ENCODE results near the gene KRTAP22-1. TPM values are rescaled to one million over a fixed set of nuclear protein-coding genes. Genes with fewer than 3 reads are reported as not detected.

Gene KRTAP22-1
- total RNA-seq, 1 experiment from 2014 or later = not detected

GRCh38 chr21:30628109-30628508 lies 27.2 kb downstream of the KRTAP22-1 start:
- Histone ChIP-seq H3K79me2 (ENCODE audit: low read length) (no peaks in the 10 kb centered on the region), H2AFZ (ENCODE audit: low read length) (no peak overlapping the region), H3K9ac (ENCODE audit: low read length) (no peak overlapping the region), H3K4me2 (ENCODE audit: low read depth, low read length, poor library complexity, severe bottlenecking) (no peak overlapping the region), H3K4me3 (ENCODE audit: low read length) (no peak overlapping the region), H3K4me1 (ENCODE audit: low read length) (no peaks in the 10 kb centered on the region), H4K20me1 (ENCODE audit: insufficient read depth, low read depth, low read length) (no peaks in the 10 kb centered on the region), H3K36me3 (ENCODE audit: insufficient read depth, low read length) (no peaks in the 10 kb centered on the region), H3K9me3 (ENCODE audit: low read length) (peaks cover 13% of the 10 kb centered on the region), H3K27me3 (ENCODE audit: low read length) (no peaks in the 10 kb centered on the region), H3K27ac (ENCODE audit: low read length) (no peak overlapping the region), H3K9me2 (replicated peaks; ENCODE audit: insufficient read depth, low read length) (no peaks in the 10 kb centered on the region)
- DNase-seq = no peak

GRCh38 chr21:30629200-30629599 lies 28.3 kb downstream of the KRTAP22-1 start:
- H3K9me3 ChIP-seq (ENCODE audit: low read length) = peaks cover 9% of the 10 kb centered on the region
- no peak overlapping the region for H2AFZ ChIP-seq (ENCODE audit: low read length)
- H3K4me1 ChIP-seq (ENCODE audit: low read length) = no peaks in the 10 kb centered on the region
- H4K20me1 ChIP-seq (ENCODE audit: insufficient read depth, low read depth, low read length) = no peaks in the 10 kb centered on the region
- H3K36me3 ChIP-seq (ENCODE audit: insufficient read depth, low read length) = no peaks in the 10 kb centered on the region
- H3K4me2 ChIP-seq (ENCODE audit: low read depth, low read length, poor library complexity, severe bottlenecking) = no peak overlapping the region
- no peak overlapping the region for H3K4me3 ChIP-seq (ENCODE audit: low read length)
- DNase-seq = no peak
- no peaks in the 10 kb centered on the region for H3K79me2 ChIP-seq (ENCODE audit: low read length)
- H3K9ac ChIP-seq (ENCODE audit: low read length) = no peak overlapping the region
- no peaks in the 10 kb centered on the region for H3K27me3 ChIP-seq (ENCODE audit: low read length)
- no peaks in the 10 kb centered on the region for H3K9me2 ChIP-seq (replicated peaks; ENCODE audit: insufficient read depth, low read length)
- H3K27ac ChIP-seq (ENCODE audit: low read length) = no peak overlapping the region

- H3K4me3 ChIP-seq (ENCODE audit: low read length) = no peak within 1 kb of the TSS
- DNase-seq = no peak
- H3K9me3 ChIP-seq (ENCODE audit: low read length) = peaks cover 7% of the 10 kb centered on the region
- H3K4me1 ChIP-seq (ENCODE audit: low read length) = no peaks in the 10 kb centered on the region
- H3K9me2 ChIP-seq (replicated peaks; ENCODE audit: insufficient read depth, low read length) = no peaks in the 10 kb centered on the region
- H3K9ac ChIP-seq (ENCODE audit: low read length) = no peak within 1 kb of the TSS
- H3K36me3 ChIP-seq (ENCODE audit: insufficient read depth, low read length) = no peaks in the 10 kb centered on the region
- no peaks in the 10 kb centered on the region for H4K20me1 ChIP-seq (ENCODE audit: insufficient read depth, low read depth, low read length)
- no peak within 1 kb of the TSS for H2AFZ ChIP-seq (ENCODE audit: low read length)
- H3K4me2 ChIP-seq (ENCODE audit: low read depth, low read length, poor library complexity, severe bottlenecking) = no peak within 1 kb of the TSS
- H3K27ac ChIP-seq (ENCODE audit: low read length) = no peak within 1 kb of the TSS
- H3K79me2 ChIP-seq (ENCODE audit: low read length) = no peaks in the 10 kb centered on the region
- no peaks in the 10 kb centered on the region for H3K27me3 ChIP-seq (ENCODE audit: low read length)
Measured at GRCh38 chr21:30634906-30635305, 34.0 kb downstream of the KRTAP22-1 start, which contains the start of gene KRTAP20-2. TSS of gene KRTAP20-2 (plus strand) at chr21:30635206. CDS start at chr21:30635264, 58 bp downstream.

GRCh38 chr21:30638686-30639085 lies 37.8 kb downstream of the KRTAP22-1 start:
- no peaks in the 10 kb centered on the region for H3K79me2 ChIP-seq (ENCODE audit: low read length)
- H3K4me3 ChIP-seq (ENCODE audit: low read length) = no peak overlapping the region
- H3K4me1 ChIP-seq (ENCODE audit: low read length) = no peaks in the 10 kb centered on the region
- H3K4me2 ChIP-seq (ENCODE audit: low read depth, low read length, poor library complexity, severe bottlenecking) = no peak overlapping the region
- H3K27me3 ChIP-seq (ENCODE audit: low read length) = no peaks in the 10 kb centered on the region
- H3K36me3 ChIP-seq (ENCODE audit: insufficient read depth, low read length) = no peaks in the 10 kb centered on the region
- no peak overlapping the region for H3K27ac ChIP-seq (ENCODE audit: low read length)
- no peaks in the 10 kb centered on the region for H3K9me2 ChIP-seq (replicated peaks; ENCODE audit: insufficient read depth, low read length)
- H3K9me3 ChIP-seq (ENCODE audit: low read length) = peaks cover 1% of the 10 kb centered on the region
- no peaks in the 10 kb centered on the region for H4K20me1 ChIP-seq (ENCODE audit: insufficient read depth, low read depth, low read length)
- no peak overlapping the region for H2AFZ ChIP-seq (ENCODE audit: low read length)
- H3K9ac ChIP-seq (ENCODE audit: low read length) = no peak overlapping the region
- DNase-seq = no peak

GRCh38 chr21:30642564-30642963 lies 41.7 kb downstream of the KRTAP22-1 start, which contains the start of gene KRTAP20-3:
TSS of gene KRTAP20-3 (plus strand) at chr21:30642864.
- Histone ChIP-seq H3K27me3 (ENCODE audit: low read length) (no peaks in the 10 kb centered on the region), H3K4me1 (ENCODE audit: low read length) (no peaks in the 10 kb centered on the region), H3K9me3 (ENCODE audit: low read length) (peaks cover 17% of the 10 kb centered on the region), H3K79me2 (ENCODE audit: low read length) (no peaks in the 10 kb centered on the region), H3K27ac (ENCODE audit: low read length) (no peak within 1 kb of the TSS), H3K9me2 (replicated peaks; ENCODE audit: insufficient read depth, low read length) (no peaks in the 10 kb centered on the region), H3K36me3 (ENCODE audit: insufficient read depth, low read length) (no peaks in the 10 kb centered on the region), H3K4me2 (ENCODE audit: low read depth, low read length, poor library complexity, severe bottlenecking) (no peak within 1 kb of the TSS), H4K20me1 (ENCODE audit: insufficient read depth, low read depth, low read length) (no peaks in the 10 kb centered on the region), H2AFZ (ENCODE audit: low read length) (no peak within 1 kb of the TSS), H3K4me3 (ENCODE audit: low read length) (no peak within 1 kb of the TSS), H3K9ac (ENCODE audit: low read length) (no peak within 1 kb of the TSS)
- DNase-seq = no peak

GRCh38 chr21:30646904-30647414 lies 46.1 kb downstream of the KRTAP22-1 start:
- H3K9ac ChIP-seq (ENCODE audit: low read length) = no peak overlapping the region
- peaks cover 21% of the 10 kb centered on the region for H3K9me3 ChIP-seq (ENCODE audit: low read length)
- no peaks in the 10 kb centered on the region for H3K9me2 ChIP-seq (replicated peaks; ENCODE audit: insufficient read depth, low read length)
- H3K36me3 ChIP-seq (ENCODE audit: insufficient read depth, low read length) = no peaks in the 10 kb centered on the region
- no peak overlapping the region for H2AFZ ChIP-seq (ENCODE audit: low read length)
- no peaks in the 10 kb centered on the region for H3K79me2 ChIP-seq (ENCODE audit: low read length)
- H4K20me1 ChIP-seq (ENCODE audit: insufficient read depth, low read depth, low read length) = no peaks in the 10 kb centered on the region
- no peak overlapping the region for H3K27ac ChIP-seq (ENCODE audit: low read length)
- no peak for DNase-seq
- no peak overlapping the region for H3K4me3 ChIP-seq (ENCODE audit: low read length)
- H3K4me1 ChIP-seq (ENCODE audit: low read length) = no peaks in the 10 kb centered on the region
- H3K4me2 ChIP-seq (ENCODE audit: low read depth, low read length, poor library complexity, severe bottlenecking) = no peak overlapping the region
- H3K27me3 ChIP-seq (ENCODE audit: low read length) = no peaks in the 10 kb centered on the region

Small RNA genes lying within 50 kb of the gene (small RNA-seq; reads per million reads assigned to genes)
- gene KRTAP20-1 (not detected), gene KRTAP20-3 (not detected), gene KRTAP20-4 (not detected), gene KRTAP22-1 (not detected), gene KRTAP22-2 (not detected)

Other genes starting within 250 kb of the KRTAP22-1 start
- gene KRTAP13-2, start 228.8 kb upstream of the KRTAP22-1 start, total RNA-seq (2014; rRNA removed; shearing (Covaris generic); ENCODE audit: low replicate concordance) = not detected in 2 replicates
- not detected in 2 replicates for gene KRTAP13-1, start 205.1 kb upstream of the KRTAP22-1 start, total RNA-seq (2014; rRNA removed; shearing (Covaris generic); ENCODE audit: low replicate concordance)
- not detected in 2 replicates for gene KRTAP13-3, start 175.2 kb upstream of the KRTAP22-1 start, total RNA-seq (2014; rRNA removed; shearing (Covaris generic); ENCODE audit: low replicate concordance)
- not detected in 2 replicates for gene KRTAP13-4, start 170.9 kb upstream of the KRTAP22-1 start, total RNA-seq (2014; rRNA removed; shearing (Covaris generic); ENCODE audit: low replicate concordance)
- not detected in 2 replicates for gene KRTAP15-1, start 160.8 kb upstream of the KRTAP22-1 start, total RNA-seq (2014; rRNA removed; shearing (Covaris generic); ENCODE audit: low replicate concordance)
- not detected in 2 replicates for gene KRTAP19-1, start 120.7 kb upstream of the KRTAP22-1 start, total RNA-seq (2014; rRNA removed; shearing (Covaris generic); ENCODE audit: low replicate concordance)
- not detected in 2 replicates for gene KRTAP19-2, start 113.7 kb upstream of the KRTAP22-1 start, total RNA-seq (2014; rRNA removed; shearing (Covaris generic); ENCODE audit: low replicate concordance)
- gene KRTAP19-3, start 109.1 kb upstream of the KRTAP22-1 start, total RNA-seq (2014; rRNA removed; shearing (Covaris generic); ENCODE audit: low replicate concordance) = not detected in 2 replicates
- gene KRTAP19-4, start 103.9 kb upstream of the KRTAP22-1 start, total RNA-seq (2014; rRNA removed; shearing (Covaris generic); ENCODE audit: low replicate concordance) = not detected in 2 replicates
- not detected in 2 replicates for gene KRTAP19-5, start 98.9 kb upstream of the KRTAP22-1 start, total RNA-seq (2014; rRNA removed; shearing (Covaris generic); ENCODE audit: low replicate concordance)
- gene KRTAP19-6, start 59.2 kb upstream of the KRTAP22-1 start, total RNA-seq (2014; rRNA removed; shearing (Covaris generic); ENCODE audit: low replicate concordance) = not detected in 2 replicates
- not detected in 2 replicates for gene KRTAP19-7, start 39.8 kb upstream of the KRTAP22-1 start, total RNA-seq (2014; rRNA removed; shearing (Covaris generic); ENCODE audit: low replicate concordance)
- gene KRTAP22-2, start 10.7 kb upstream of the KRTAP22-1 start, total RNA-seq (2014; rRNA removed; shearing (Covaris generic); ENCODE audit: low replicate concordance) = not detected in 2 replicates
- not detected in 2 replicates for gene KRTAP6-3, start 8.6 kb upstream of the KRTAP22-1 start, total RNA-seq (2014; rRNA removed; shearing (Covaris generic); ENCODE audit: low replicate concordance)
- not detected in 2 replicates for gene KRTAP6-2, start 2.2 kb upstream of the KRTAP22-1 start, total RNA-seq (2014; rRNA removed; shearing (Covaris generic); ENCODE audit: low replicate concordance)
- not detected in 2 replicates for gene KRTAP6-1, start 12.8 kb downstream of the KRTAP22-1 start, total RNA-seq (2014; rRNA removed; shearing (Covaris generic); ENCODE audit: low replicate concordance)
- gene KRTAP20-1, start 15.3 kb downstream of the KRTAP22-1 start, total RNA-seq (2014; rRNA removed; shearing (Covaris generic); ENCODE audit: low replicate concordance) = not detected in 2 replicates
- not detected in 2 replicates for gene KRTAP20-4, start 19.5 kb downstream of the KRTAP22-1 start, total RNA-seq (2014; rRNA removed; shearing (Covaris generic); ENCODE audit: low replicate concordance)
- gene KRTAP20-2, start 34.1 kb downstream of the KRTAP22-1 start, total RNA-seq (2014; rRNA removed; shearing (Covaris generic); ENCODE audit: low replicate concordance) = not detected in 2 replicates
- not detected in 2 replicates for gene KRTAP20-3, start 41.8 kb downstream of the KRTAP22-1 start, total RNA-seq (2014; rRNA removed; shearing (Covaris generic); ENCODE audit: low replicate concordance)
- gene KRTAP21-3, start 117.7 kb downstream of the KRTAP22-1 start, total RNA-seq (2014; rRNA removed; shearing (Covaris generic); ENCODE audit: low replicate concordance) = not detected in 2 replicates
- not detected in 2 replicates for gene KRTAP21-2, start 146.2 kb downstream of the KRTAP22-1 start, total RNA-seq (2014; rRNA removed; shearing (Covaris generic); ENCODE audit: low replicate concordance)
- not detected in 2 replicates for gene KRTAP21-1, start 154.3 kb downstream of the KRTAP22-1 start, total RNA-seq (2014; rRNA removed; shearing (Covaris generic); ENCODE audit: low replicate concordance)
- not detected in 2 replicates for gene KRTAP8-1, start 212.2 kb downstream of the KRTAP22-1 start, total RNA-seq (2014; rRNA removed; shearing (Covaris generic); ENCODE audit: low replicate concordance)
- not detected in 2 replicates for gene KRTAP7-1, start 228.7 kb downstream of the KRTAP22-1 start, total RNA-seq (2014; rRNA removed; shearing (Covaris generic); ENCODE audit: low replicate concordance)

All from Karpas-422 (cell line).